ENCODE data around the gene RIN3.

RIN3 gene

GRCh38 chr14:92557544-92557912 lies 43.9 kb downstream of the RIN3 start:
- no peak for FAIRE-seq

DNA sequence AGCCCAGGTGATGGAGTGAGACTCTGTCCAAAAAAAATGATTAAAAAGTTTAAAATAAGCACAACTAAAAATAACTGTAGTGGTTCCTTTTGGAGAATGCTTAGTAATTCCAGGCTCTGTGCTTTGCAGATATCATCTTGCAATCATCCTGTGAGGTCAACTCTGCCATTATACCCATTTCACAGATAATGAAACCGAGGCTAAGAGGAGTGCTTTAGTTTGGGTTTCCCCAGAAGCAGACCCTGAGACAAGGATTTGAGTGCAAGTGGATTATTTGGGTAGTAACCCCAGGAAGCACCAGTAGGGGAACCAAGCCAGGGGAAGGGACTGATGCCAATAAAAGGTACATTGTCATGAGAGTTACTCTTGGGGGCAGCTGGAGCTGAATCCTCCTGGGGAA lies 44.7 kb downstream of the RIN3 start:
- no peak for TF ChIP-seq CTCF (IDR thresholded peaks at IDR 0.05; ENCODE audit: insufficient read depth, missing control alignments)
- no peak for DNase-seq (ENCODE audit: insufficient read length, low spot score)
- no peak for FAIRE-seq

More at GRCh38 chr14:92557544-92557912, 43.9 kb downstream of the RIN3 start:
- TF ChIP-seq CTCF (IDR thresholded peaks at IDR 0.05; ENCODE audit: insufficient read depth, missing control alignments): no peak
- no peak for DNase-seq (ENCODE audit: insufficient read length, low spot score)

DNA sequence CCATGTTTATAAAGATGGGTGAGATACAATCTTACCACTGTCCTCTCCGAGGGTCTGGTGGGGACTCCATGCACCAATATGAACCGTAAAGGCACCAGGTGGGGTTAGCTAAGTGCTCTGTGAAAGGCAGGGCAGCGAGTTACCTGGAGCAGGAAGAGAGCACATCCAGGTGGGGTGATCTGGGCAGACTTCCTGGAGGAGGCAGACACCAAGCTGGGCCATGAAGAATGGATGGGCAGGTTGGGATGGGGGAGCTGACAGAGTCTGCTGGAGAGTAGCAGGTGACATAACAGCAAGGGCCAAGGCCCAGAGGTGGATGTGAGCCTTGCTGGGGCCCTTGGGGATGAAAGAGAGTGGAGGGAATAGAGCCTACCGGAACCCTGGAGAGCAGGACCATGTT lies 45.9 kb downstream of the RIN3 start:
- no peak for TF ChIP-seq CTCF (IDR thresholded peaks at IDR 0.05; ENCODE audit: insufficient read depth, missing control alignments)
- FAIRE-seq: no peak
- no peak for DNase-seq (ENCODE audit: insufficient read length, low spot score)

GRCh38 chr14:92560106-92560865 lies 46.7 kb downstream of the RIN3 start:
- no peak for DNase-seq (ENCODE audit: insufficient read length, low spot score)
- FAIRE-seq: no peak
- TF ChIP-seq CTCF (IDR thresholded peaks at IDR 0.05; ENCODE audit: insufficient read depth, missing control alignments): no peak

DNA sequence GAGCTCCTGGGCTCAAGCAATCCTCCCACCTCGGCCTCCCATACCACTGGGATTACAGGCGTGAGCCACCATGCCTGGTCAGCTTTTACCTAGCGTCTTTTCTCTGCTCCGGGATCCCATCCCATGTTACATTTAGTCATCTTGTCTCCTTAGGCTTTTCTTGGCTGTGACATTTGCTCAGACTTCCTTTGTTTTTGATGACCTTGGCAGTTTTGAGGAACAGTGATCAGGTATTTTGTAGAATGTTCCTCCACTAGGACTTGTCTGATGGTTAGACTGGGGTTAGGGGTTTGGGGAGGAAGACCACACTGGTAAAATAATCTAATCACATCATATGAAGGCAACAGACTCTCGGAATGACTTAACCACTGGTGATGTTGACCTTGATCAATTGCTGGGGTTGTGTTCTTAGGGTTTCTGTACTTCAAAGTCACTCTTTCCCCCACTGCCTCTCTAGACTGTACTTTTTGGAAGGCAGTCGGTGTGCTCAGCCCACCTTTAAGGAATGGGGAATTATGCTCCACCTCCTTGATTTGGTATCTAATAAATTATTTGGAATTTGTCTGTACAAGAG lies 48.4 kb downstream of the RIN3 start:
- TF ChIP-seq CTCF (IDR thresholded peaks at IDR 0.05; ENCODE audit: insufficient read depth, missing control alignments): no peak
- no peak for DNase-seq (ENCODE audit: insufficient read length, low spot score)
- FAIRE-seq: no peak

- no peak for TF ChIP-seq CTCF (IDR thresholded peaks at IDR 0.05; ENCODE audit: insufficient read depth, missing control alignments)
- DNase-seq (ENCODE audit: insufficient read length, low spot score): no peak
- no peak for FAIRE-seq
Measured at GRCh38 chr14:92563359-92563758, 49.8 kb downstream of the RIN3 start.

DNA sequence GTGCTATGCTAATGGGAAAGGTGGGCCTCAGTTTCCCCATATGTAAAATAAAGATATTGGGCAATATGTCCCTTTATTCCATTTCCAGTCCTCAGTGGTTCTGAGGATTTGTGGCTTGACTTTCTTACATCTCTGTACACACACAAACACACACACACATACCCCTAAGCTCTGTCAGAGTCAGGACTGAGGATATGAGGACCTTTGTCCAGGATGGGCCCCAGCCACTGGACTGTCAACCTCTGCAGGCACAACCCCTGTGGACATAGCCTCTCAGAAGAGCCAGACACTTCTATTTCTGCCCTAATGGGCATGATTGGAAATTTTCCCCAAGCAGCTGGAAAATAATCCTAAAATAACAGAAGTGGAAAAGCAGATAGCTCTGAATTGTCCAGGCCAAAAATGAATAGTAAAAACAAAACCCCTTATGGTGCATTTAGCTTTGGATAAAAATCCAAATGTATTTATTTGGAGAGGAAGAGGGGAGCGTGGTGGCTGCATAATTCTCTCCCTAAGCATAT lies 50.2 kb downstream of the RIN3 start:
- no peak for FAIRE-seq

More for the DNA sequence above, 50.2 kb downstream of the RIN3 start:
- DNase-seq (ENCODE audit: insufficient read length, low spot score): no peak
- no peak for TF ChIP-seq CTCF (IDR thresholded peaks at IDR 0.05; ENCODE audit: insufficient read depth, missing control alignments)

Measured in D721Med (cell line).